Measurements from ENCODE around the gene PLB1.

DNA sequence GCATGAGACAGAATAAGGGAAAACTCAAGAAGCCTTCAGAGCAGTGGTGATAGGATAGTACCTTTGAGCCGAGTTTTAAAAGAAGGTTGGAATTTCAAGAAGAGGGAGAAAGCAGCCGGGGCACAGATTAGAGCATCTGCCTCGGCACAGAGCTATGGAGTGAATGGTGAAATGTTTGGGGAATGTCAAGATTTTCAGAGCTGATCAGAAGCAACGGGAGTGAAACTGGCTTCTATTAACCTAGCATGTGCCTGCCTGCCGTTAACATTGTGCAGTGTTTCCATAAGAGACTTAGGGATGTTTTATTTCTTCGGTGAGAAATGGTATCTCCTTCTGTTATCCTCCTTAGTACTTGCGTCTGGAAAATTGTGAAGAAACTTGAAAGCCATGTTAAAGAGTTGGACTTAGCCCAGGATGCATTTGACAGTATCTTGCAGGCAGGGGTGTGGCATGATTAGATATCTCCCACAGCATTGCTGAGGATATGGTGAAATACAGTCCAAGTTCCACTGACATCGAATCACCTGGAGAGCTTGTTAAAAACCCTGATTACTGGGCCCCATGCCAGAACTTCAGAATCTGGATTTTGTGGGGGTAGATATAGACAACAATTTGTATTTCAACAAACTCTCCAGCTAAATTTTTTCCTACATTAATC is 158.9 kb downstream of the PLB1 start:
- no peak for TF ChIP-seq POLR2A (IDR thresholded peaks at IDR 0.05)
- TF ChIP-seq, protein P1, sequence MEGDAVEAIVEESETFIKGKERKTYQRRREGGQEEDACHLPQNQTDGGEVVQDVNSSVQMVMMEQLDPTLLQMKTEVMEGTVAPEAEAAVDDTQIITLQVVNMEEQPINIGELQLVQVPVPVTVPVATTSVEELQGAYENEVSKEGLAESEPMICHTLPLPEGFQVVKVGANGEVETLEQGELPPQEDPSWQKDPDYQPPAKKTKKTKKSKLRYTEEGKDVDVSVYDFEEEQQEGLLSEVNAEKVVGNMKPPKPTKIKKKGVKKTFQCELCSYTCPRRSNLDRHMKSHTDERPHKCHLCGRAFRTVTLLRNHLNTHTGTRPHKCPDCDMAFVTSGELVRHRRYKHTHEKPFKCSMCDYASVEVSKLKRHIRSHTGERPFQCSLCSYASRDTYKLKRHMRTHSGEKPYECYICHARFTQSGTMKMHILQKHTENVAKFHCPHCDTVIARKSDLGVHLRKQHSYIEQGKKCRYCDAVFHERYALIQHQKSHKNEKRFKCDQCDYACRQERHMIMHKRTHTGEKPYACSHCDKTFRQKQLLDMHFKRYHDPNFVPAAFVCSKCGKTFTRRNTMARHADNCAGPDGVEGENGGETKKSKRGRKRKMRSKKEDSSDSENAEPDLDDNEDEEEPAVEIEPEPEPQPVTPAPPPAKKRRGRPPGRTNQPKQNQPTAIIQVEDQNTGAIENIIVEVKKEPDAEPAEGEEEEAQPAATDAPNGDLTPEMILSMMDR (IDR thresholded peaks at IDR 0.05): no peak
